Endothelial cell of umbilical vein (primary cell): ENCODE data around the gene CHCHD3.

Source experiments
- CTCF ChIP-seq, 2 donors: IDR thresholded peaks; 1 replicate in 1 of 2; 2 replicates in 1 of 2; pipeline ENCODE4 v1.5.1; 2011; ENCODE audit warnings: low read length in 2 of 2, mild to moderate bottlenecking in 2 of 2, moderate library complexity in 2 of 2, control low read depth in 1 of 2, inconsistent platforms in 1 of 2, low read depth in 1 of 2; ENCODE audit not compliant: insufficient read depth in 1 of 2; ENCODE audit errors: extremely low read depth in 1 of 2
- EZH2 ChIP-seq: IDR thresholded peaks from 2 replicates; pipeline ENCODE4 v1.6.1; 2012; ENCODE audit warnings: borderline replicate concordance, low read depth, mild to moderate bottlenecking, moderate library complexity, low read length, inconsistent platforms; ENCODE audit not compliant: severe bottlenecking
- MAX ChIP-seq: IDR thresholded peaks from 2 replicates; pipeline ENCODE4 v1.6.1; 2011; ENCODE audit not compliant: insufficient read depth, insufficient read length

GRCh38 chr7:133108023-133108422, 26.1 kb upstream of the CHCHD3 start:
- no peak for TF ChIP-seq CTCF (IDR thresholded peaks at IDR 0.05; ENCODE audit: extremely low read depth in 1 of 2, insufficient read depth in 1 of 2, low read depth in 1 of 2, low read length in 2 of 2)
- TF ChIP-seq EZH2, result no peak
- TF ChIP-seq MAX, result no peak
